Cardiac muscle cell (in vitro differentiated cells and primary cell): ENCODE results near the gene NXN. TPM values are rescaled to one million over a fixed set of nuclear protein-coding genes. Genes with fewer than 3 reads are reported as not detected.

Source experiments
- DNase-seq, 2 donors: peaks; one replicate each; pipeline versions ENCODE4 v3.0.0 to v3.0.0-alpha.2; 2010 to 2017; ENCODE audit warnings: low read depth in 1 of 2, low spot score in 1 of 2
- H3K27ac ChIP-seq: fragments of 200-600 bp; sonication (generic); 2 replicates; pipeline ENCODE4 v1.5.1; 2016
- H3K27me3 ChIP-seq: fragments of 200-600 bp; sonication (generic); 2 replicates; pipeline ENCODE4 v1.6.0; 2016; ENCODE audit warnings: control low read depth
- H3K36me3 ChIP-seq: fragments of 200-600 bp; sonication (generic); 2 replicates; pipeline ENCODE4 v1.5.1; 2016; ENCODE audit warnings: control low read depth
- H3K4me1 ChIP-seq: fragments of 200-600 bp; sonication (generic); 2 replicates; pipeline ENCODE4 v1.8.1; 2017; ENCODE audit warnings: low read depth, mild to moderate bottlenecking, mixed run types
- H3K4me3 ChIP-seq: fragments of 200-600 bp; sonication (generic); 2 replicates; pipeline ENCODE4 v1.5.1; 2016; ENCODE audit warnings: mild to moderate bottlenecking
- H3K9me3 ChIP-seq: fragments of 200-600 bp; sonication (generic); 2 replicates; pipeline ENCODE4 v1.5.1; 2017; ENCODE audit warnings: low read depth, mild to moderate bottlenecking, control low read depth
- CTCF ChIP-seq: IDR thresholded peaks from 2 replicates; pipeline ENCODE4 v1.5.1; 2012; ENCODE audit warnings: low read depth, mild to moderate bottlenecking, low read length
- polyA plus RNA-seq: library from polyadenylated mRNA; unstranded; fragments of >200 nt; fragmentation: Nextera tagmentation; extraction: Ambion mirVana; gene quantifications from 2 replicates; pipeline ENCODE4 v1.2.1, GENCODE V29; 2016
- total RNA-seq: library from RNA; depleted of rRNA; stranded (reverse); fragments of >200 nt; gene quantifications from 2 replicates; pipeline ENCODE4 v1.2.3, GENCODE V29; 2016

The NXN gene
- total and polyA plus RNA-seq, 2 experiments from 2014 or later: 120 to 122 TPM

GRCh38 chr17:1012823-1013728 lies 33.5 kb upstream of the NXN start:
- no peak for TF ChIP-seq CTCF
- no peak overlapping the region for H3K4me3 ChIP-seq
- H3K4me1 ChIP-seq: peaks cover 5% of the 10 kb centered on the region
- H3K27ac ChIP-seq: no peak overlapping the region
- H3K9me3 ChIP-seq: no peaks in the 10 kb centered on the region
- H3K36me3 ChIP-seq: peaks cover 5% of the 10 kb centered on the region
- no peaks in the 10 kb centered on the region for H3K27me3 ChIP-seq
- no peak for DNase-seq

- H3K27ac ChIP-seq: peak overlapping the region; percentile 42
- H3K27me3 ChIP-seq: no peaks in the 10 kb centered on the region
- H3K4me3 ChIP-seq: no peak overlapping the region
- DNase-seq: no peak
- H3K9me3 ChIP-seq: no peaks in the 10 kb centered on the region
- TF ChIP-seq CTCF: no peak
- H3K36me3 ChIP-seq: peaks cover 11% of the 10 kb centered on the region
- no peaks in the 10 kb centered on the region for H3K4me1 ChIP-seq
Measured at GRCh38 chr17:1011760-1012735, 32.5 kb upstream of the NXN start.

- no peak for TF ChIP-seq CTCF
- no peaks in the 10 kb centered on the region for H3K27me3 ChIP-seq
- H3K36me3 ChIP-seq: peaks cover 12% of the 10 kb centered on the region
- H3K9me3 ChIP-seq: no peaks in the 10 kb centered on the region
- no peak overlapping the region for H3K4me3 ChIP-seq
- H3K4me1 ChIP-seq: no peaks in the 10 kb centered on the region
- DNase-seq: no peak
- H3K27ac ChIP-seq: peak overlapping the region; percentile 42
Measured at GRCh38 chr17:1011138-1011537, 31.6 kb upstream of the NXN start.

- DNase-seq: no peak
- no peak for TF ChIP-seq CTCF
- H3K9me3 ChIP-seq: no peaks in the 10 kb centered on the region
- H3K27ac ChIP-seq: no peak overlapping the region
- no peaks in the 10 kb centered on the region for H3K27me3 ChIP-seq
- no peaks in the 10 kb centered on the region for H3K4me1 ChIP-seq
- H3K4me3 ChIP-seq: no peak overlapping the region
- H3K36me3 ChIP-seq: peaks cover 13% of the 10 kb centered on the region
Measured at GRCh38 chr17:1010586-1010985, 31.0 kb upstream of the NXN start.

GRCh38 chr17:1010086-1010450 lies 30.5 kb upstream of the NXN start:
- H3K4me3 ChIP-seq: no peak overlapping the region
- no peak for TF ChIP-seq CTCF
- no peaks in the 10 kb centered on the region for H3K27me3 ChIP-seq
- H3K9me3 ChIP-seq: no peaks in the 10 kb centered on the region
- H3K4me1 ChIP-seq: no peaks in the 10 kb centered on the region
- no peak overlapping the region for H3K27ac ChIP-seq
- DNase-seq: no peak
- H3K36me3 ChIP-seq: peaks cover 18% of the 10 kb centered on the region
